Breast epithelium (tissue), 3 donors: ENCODE data around the gene SPATA12.

Experiments used
- CTCF ChIP-seq, 3 donors: fragments of 450-650 bp; IDR thresholded peaks; one replicate each; pipeline ENCODE4 v1.5.1; 2016 to 2017; ENCODE audit warnings: antibody characterized with exemption in 3 of 3, mild to moderate bottlenecking in 3 of 3, moderate library complexity in 3 of 3
- POLR2A ChIP-seq: fragments of 450-650 bp; IDR thresholded peaks from one replicate; pipeline ENCODE4 v1.6.1; 2016; ENCODE audit warnings: antibody characterized with exemption, mild to moderate bottlenecking, moderate library complexity

- TF ChIP-seq CTCF (IDR thresholded peaks at IDR 0.05) (no peak), POLR2A (no peak)
These were observed 5.1 kb downstream of the SPATA12 start for GRCh38 chr3:57065588-57065987.
